Activated CD4-positive, alpha-beta T cell treated with anti-CD3 and anti-CD28 coated beads, Interleukin-2, Interleukin-4, amounts not matched to agents 100 ng/mL and 50 ng/mL, durations not matched to agents 16 hours and 8 hours (primary cell): ENCODE data around the gene BLMH.
"Not testable (repeated sequence)": the region's sequence is repeated elsewhere in the genome, so short reads cannot be mapped to it uniquely, and the experiment has no call there.

Experiments used
- DNase-seq: peaks from one replicate; pipeline ENCODE4 v3.0.0-alpha.2; 2020; ENCODE audit warnings: low spot score

The BLMH gene

DNA sequence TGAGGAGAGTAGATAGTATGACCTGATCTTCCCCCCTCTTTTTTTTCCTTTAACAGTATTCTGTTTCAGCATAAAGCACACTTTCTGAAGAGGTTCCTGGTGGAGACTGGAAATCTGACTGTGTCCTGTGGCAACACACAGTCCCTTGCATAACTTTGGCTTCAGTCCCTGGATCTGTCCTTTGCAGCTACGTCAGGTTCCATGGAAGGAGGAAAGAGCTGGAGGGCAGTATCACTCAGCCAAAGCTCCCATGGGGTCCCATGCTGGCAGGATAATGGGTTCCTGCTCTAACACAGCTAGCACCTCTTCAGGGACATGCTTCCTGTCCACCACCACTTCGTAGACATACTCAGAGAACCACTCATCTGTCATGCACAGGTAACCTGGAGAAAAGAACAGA is 43.0 kb downstream of the BLMH start:
- DNase-seq = no peak

- no peak for DNase-seq
These were observed 45.3 kb downstream of the BLMH start for GRCh38 chr17:30246460-30246859.

- DNase-seq = no peak
These were observed 46.8 kb downstream of the BLMH start for GRCh38 chr17:30244853-30245385.

GRCh38 chr17:30243568-30243967 is 48.2 kb downstream of the BLMH start:
- DNase-seq = no peak

- no peak for DNase-seq
These were observed 48.7 kb downstream of the BLMH start for GRCh38 chr17:30243002-30243401.

GRCh38 chr17:30241051-30241450 is 50.7 kb downstream of the BLMH start:
- no peak for DNase-seq

GRCh38 chr17:30240177-30240576 is 51.6 kb downstream of the BLMH start:
- DNase-seq = no peak

GRCh38 chr17:30239089-30239462 is 52.7 kb downstream of the BLMH start:
- DNase-seq = no peak

DNA sequence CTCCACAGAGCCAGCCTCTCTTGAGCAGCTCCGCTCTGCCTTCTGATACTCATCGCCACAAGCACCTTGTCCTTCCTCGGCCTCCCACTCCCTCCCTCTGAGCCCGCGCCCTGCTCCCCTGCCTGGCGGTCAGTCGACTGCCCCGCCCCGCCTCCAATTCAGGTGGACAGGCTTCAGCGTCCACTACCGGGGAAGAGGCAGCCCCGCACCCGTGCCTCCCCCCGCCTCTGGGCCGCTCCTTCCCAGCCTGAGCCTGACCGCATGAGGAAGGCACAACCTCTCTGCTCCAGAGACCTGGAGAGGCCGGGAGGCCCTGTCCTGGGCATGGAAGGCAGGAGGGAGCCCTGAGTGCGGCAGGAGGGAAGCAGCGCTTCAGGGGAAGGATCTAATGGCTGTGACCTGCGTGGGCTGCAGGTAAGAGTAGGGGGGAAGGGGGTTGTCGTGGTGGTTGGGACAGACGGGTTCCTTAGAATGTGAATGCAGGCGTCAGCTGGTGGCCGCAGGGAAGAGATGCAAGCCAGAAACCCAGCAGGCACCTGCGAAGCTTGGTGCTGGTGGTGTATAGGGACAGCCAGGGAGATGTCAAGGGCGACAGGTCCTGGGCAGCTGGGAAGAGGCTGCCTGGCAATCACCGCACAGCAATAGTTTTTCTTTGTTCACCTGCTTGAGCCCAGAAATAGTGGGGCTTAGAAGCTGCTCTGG is 53.2 kb downstream of the BLMH start:
- DNase-seq = no peak

DNA sequence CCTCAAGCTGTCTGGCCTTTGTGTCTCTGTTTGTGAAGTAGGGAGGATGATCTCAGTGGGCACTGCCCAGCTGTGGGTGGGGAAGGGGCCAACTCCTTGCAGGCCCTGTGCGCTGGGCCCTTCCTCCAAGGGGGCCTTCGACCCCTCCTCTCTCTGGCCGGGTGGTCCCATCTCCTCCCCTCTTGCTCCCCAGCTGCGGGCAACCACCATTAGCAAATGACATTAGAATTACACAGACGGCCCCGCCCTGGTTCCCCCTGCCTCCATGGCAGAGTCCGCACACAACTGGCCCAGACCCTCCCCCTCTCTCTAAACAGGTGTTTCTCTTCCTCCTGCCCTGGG is 53.8 kb downstream of the BLMH start:
- no peak for DNase-seq

GRCh38 chr17:30237296-30238002 is 54.3 kb downstream of the BLMH start:
- DNase-seq = no peak

DNA sequence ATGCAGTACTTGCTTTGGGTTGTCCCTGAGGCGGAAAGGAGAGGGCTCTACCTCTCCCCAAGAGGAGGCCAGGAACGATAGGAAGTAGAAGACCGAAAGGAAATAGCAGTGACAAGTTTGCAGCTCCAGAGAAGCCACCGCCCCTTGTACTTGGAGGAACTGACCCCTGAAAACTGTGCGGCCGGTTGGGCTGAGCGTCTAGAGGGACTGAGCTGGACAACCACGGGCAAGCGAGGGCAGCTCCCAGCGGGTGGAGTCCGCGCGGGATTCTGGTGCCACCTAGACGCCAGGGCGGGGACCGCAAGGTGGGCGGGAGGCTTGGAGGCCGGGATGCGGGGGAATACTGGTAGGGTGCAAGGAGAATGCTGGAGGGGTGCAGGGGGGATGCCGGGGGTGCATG is 55.0 kb downstream of the BLMH start:
- peak; percentile 10 for DNase-seq

DNA sequence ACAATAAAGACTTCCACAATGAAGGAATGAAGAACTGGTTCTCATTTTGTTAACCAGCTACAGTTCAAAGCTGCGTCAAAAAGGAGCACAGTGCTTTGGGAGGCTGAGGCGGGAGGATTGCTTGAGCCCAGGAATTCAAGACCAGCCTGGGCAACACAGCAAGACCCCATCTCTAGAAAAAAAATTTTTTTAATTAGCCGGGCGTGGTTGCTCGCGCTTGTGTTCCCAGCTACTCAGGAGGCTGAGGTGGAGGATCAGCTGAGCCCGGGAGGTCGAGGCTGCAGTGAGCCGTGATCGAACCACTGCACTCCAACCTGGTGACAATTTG is 55.5 kb downstream of the BLMH start:
- no peak for DNase-seq

GRCh38 chr17:30235386-30236296 is 56.1 kb downstream of the BLMH start, which contains the start of gene SLC6A4:
Gene SLC6A4, minus strand, starts transcription at chr17:30235697. Its CDS starts 13,739 bp downstream, at chr17:30221958.
- DNase-seq = no peak

GRCh38 chr17:30234964-30235363 is 56.8 kb downstream of the BLMH start:
- DNase-seq = no peak

GRCh38 chr17:30234296-30234695 is 57.4 kb downstream of the BLMH start:
- no peak for DNase-seq

- DNase-seq = no peak
These were observed 58.8 kb downstream of the BLMH start for GRCh38 chr17:30232824-30233427.

DNA sequence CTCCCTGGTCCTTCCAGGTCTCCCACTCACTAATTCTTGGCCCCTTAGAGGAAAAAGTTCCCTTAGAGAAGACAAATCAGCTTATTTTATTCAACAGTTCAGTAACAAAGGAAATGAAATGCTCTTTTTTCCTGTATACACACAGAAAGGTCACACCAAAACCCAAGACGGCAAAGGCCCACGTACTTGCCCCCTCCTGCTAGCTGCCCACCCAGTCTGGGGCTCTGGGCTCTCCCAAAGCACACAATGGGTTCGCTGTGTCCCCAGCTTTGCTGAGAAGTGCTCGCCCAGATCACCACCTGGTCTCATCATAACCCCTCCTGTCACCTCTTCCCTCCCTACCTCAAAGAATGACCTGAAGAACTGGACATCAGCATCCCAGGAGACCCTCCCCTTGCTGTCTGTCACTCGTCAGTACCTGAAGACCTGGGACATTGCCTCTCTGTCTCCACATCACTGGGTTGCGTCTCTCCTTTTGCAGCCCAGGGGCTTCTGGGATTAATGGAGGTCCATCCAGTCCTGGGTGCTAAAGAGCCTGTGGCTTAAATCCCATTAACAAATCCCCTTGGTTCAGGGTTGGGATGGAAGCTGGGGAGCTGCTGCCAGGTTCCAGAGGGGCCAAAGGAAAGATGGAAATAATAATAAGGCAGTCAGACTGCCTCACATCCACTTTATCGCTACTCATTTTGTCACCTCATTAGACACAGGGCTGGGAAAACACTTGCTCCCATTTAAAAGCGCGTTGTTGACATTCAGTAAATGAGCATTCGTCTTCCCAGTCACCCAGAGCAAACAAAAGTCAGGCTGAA is 59.5 kb downstream of the BLMH start:
- DNase-seq = no peak

- DNase-seq = no peak
These were observed 61.1 kb downstream of the BLMH start for GRCh38 chr17:30230596-30231125.

GRCh38 chr17:30230009-30230408 is 61.7 kb downstream of the BLMH start:
- not testable (repeated sequence) for DNase-seq

DNA sequence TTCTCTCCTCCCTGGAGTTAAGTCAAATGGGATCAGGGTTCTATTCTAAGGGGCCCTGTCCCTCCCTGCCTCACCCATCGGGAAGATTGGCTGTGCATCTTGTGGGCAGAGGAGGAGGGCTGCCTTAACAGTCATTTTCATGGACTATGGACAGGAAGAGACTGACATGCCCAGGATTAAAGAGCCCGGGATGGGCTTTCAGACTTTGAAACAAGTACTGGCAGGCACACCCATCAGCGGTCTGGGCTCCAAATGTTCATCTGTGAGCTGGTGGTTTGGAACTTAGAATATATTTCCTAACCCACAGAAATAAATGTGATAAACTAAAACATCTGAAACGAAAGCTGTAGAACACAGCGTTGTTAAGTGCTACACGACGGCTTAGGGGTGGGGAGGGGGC is 62.7 kb downstream of the BLMH start:
- no peak for DNase-seq
